Esophagus muscularis mucosa (tissue), 4 donors: ENCODE data around the gene IFT20. TPM values are rescaled to one million over a fixed set of nuclear protein-coding genes. Genes with fewer than 3 reads are reported as not detected.
A peak's percentile ranks its signal among the peaks of the same experiment; 100 is the strongest.

ENCODE experiments used
- DNase-seq: peaks from one replicate; pipeline ENCODE4 v3.0.0-alpha.2; 2017; ENCODE audit errors: extremely low spot score
- H3K27ac ChIP-seq, 4 donors: fragments of 200-600 bp; sonication (generic); replicated peaks in 1 of 4; 1 replicate in 3 of 4; 2 replicates in 1 of 4; pipeline ENCODE4 v1.5.1; 2016 to 2019; ENCODE audit warnings: mild to moderate bottlenecking in 1 of 4
- H3K27me3 ChIP-seq, 4 donors: fragments of 200-600 bp; sonication (generic); one replicate each; pipeline versions ENCODE4 v1.5.1 to v1.6.0; 2016 to 2019
- H3K36me3 ChIP-seq, 4 donors: fragments of 200-600 bp; sonication (generic); one replicate each; pipeline ENCODE4 v1.5.1; 2016 to 2019
- H3K4me1 ChIP-seq, 4 donors: fragments of 200-600 bp; sonication (generic); one replicate each; pipeline ENCODE4 v1.5.1; 2016 to 2019
- H3K4me3 ChIP-seq, 4 donors: fragments of 200-600 bp; sonication (generic); 1 replicate in 2 of 4; 2 replicates in 2 of 4; pipeline ENCODE4 v1.5.1; 2016 to 2019; ENCODE audit warnings: mild to moderate bottlenecking in 4 of 4, moderate library complexity in 1 of 4
- H3K9me3 ChIP-seq, 4 donors: fragments of 200-600 bp; sonication (generic); 1 replicate in 3 of 4; 2 replicates in 1 of 4; pipeline ENCODE4 v1.5.1; 2016 to 2019
- CTCF ChIP-seq, 3 experiments: fragments of 200-600 bp in 2 of 3; fragments of 450-650 bp in 1 of 3; sonication (generic) in 2 of 3; IDR thresholded peaks; one replicate each; pipeline ENCODE4 v1.5.1; 2017 to 2019; ENCODE audit warnings: antibody characterized with exemption in 3 of 3, mild to moderate bottlenecking in 2 of 3, moderate library complexity in 1 of 3
- EP300 ChIP-seq: sonication (generic); formaldehyde crosslinking; IDR thresholded peaks from one replicate; pipeline ENCODE4 v1.6.1; 2017; ENCODE audit warnings: antibody characterized with exemption
- POLR2A ChIP-seq: fragments of 450-650 bp; IDR thresholded peaks from one replicate; pipeline ENCODE4 v1.6.1; 2017; ENCODE audit warnings: antibody characterized with exemption, moderate library complexity, mild to moderate bottlenecking, low read depth
- POLR2AphosphoS5 ChIP-seq, 2 donors: sonication (generic); formaldehyde crosslinking; IDR thresholded peaks; one replicate each; pipeline ENCODE4 v1.6.1; 2017; ENCODE audit warnings: antibody characterized with exemption in 2 of 2
- WGBS: methylation state at CpG from one replicate; pipeline ENCODE4 v1.1.5; 2018; 5-methylcytosine and 5-hydroxymethylcytosine counted together
- intact Hi-C: fragments of 100-400 bp; cut with DNase I; formaldehyde crosslinking; loops from one replicate; pipeline ENCODE4 v1.15.1; 2023
- total RNA-seq, 4 donors: library from RNA; depleted of rRNA; stranded (reverse); fragments of >200 nt; gene quantifications; one replicate each; pipeline versions ENCODE4 v1.1.0 to v1.2.1, GENCODE V29; 2016

IFT20 gene
- total RNA-seq, 4 donors from 2014 or later: 41.3 to 63.5 (median 47.0) TPM

DNA sequence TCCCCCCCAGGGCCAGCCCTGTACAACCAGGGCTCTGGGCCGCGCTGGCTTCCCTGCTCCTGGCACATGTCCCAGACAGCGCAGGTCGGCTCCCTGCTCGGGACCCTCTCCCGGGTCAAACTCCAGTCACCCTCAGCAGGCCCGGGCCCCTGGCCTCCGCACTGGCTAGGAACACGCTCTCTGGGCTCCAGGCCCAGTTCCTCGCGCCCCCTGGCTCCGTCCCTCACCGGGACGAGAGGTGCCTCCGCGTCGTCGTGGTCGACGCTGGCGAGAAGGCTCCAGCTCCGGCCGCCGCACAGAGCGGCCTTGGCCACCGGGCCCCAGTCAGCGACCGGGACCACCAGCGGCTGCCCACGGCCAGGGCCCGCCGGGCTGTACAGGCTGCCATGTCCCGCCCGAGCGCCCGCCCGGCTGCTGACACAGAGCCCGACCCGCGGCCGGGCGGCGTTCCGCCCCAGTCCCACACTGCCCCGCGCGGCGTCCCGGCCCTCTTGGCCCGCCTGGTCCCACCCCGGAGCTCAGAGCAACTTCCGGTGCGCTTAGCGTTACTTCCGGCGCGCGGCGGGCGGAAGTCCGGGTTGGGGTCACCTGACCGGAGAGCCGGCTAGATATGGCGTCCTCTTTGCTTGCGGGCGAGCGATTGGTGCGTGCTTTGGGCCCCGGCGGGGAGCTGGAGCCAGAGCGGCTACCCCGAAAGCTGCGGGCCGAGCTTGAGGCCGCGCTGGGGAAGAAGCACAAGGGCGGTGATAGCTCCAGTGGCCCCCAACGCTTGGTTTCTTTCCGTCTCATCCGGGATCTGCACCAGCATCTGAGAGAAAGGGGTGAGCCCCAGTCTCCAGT, 22.0 kb upstream of the IFT20 start, which contains the start of gene POLDIP2:
Gene POLDIP2, minus strand, starts transcription at position 467 of the 840 bp plus-strand sequence. Its CDS starts 79 bp downstream, at position 388.
- TF ChIP-seq CTCF (IDR thresholded peaks at IDR 0.05) (peak in 1 of 3 experiments; percentile 38), POLR2A (peak; percentile 93), POLR2AphosphoS5 (IDR thresholded peaks at IDR 0.05) (peak; percentile 93 to 99), EP300 (no peak)
- intact Hi-C loops: no loop called here
- no peaks in the 10 kb centered on the region for H3K9me3 ChIP-seq
- H3K27ac ChIP-seq: peak within 1 kb of the TSS; percentile 86 to 95 (median 95)
- no peaks in the 10 kb centered on the region for H3K27me3 ChIP-seq
- peaks cover 51 to 70% (median 61%) of the 10 kb centered on the region in 4 donors for H3K36me3 ChIP-seq
- DNase-seq: peak; percentile 99
- WGBS: 0% methylated on average over 9 of the region's 80 CpGs
- H3K4me1 ChIP-seq: peaks cover 21 to 37% (median 29%) of the 10 kb centered on the region in 4 donors
- H3K4me3 ChIP-seq: peak within 1 kb of the TSS; percentile 92 to 99 (median 94)

DNA sequence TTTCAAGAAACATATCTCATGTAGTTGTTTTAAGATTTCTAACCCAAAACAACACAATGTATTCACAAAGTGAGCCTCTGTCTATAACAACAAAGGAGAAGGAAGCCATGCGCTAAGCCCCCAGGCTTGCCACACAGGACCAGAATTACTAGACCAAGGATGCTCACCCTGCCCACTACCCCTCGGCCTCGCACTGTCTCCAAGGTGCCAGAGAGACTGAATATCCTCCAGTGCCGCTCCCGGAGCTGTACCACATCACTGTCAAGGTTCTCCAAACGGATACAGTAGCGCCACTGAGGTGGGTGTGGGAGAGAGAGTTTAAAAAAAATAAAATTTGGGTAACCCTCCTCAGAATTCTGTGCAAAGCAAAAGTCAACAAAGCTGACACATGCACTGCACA, 15.0 kb upstream of the IFT20 start:
- Histone ChIP-seq H3K4me1 (peaks cover 9 to 18% (median 15%) of the 10 kb centered on the region in 4 donors), H3K36me3 (peaks cover 67 to 100% (median 96%) of the 10 kb centered on the region in 4 donors), H3K27ac (no peak overlapping the region), H3K9me3 (no peaks in the 10 kb centered on the region), H3K27me3 (no peaks in the 10 kb centered on the region), H3K4me3 (no peak overlapping the region)
- intact Hi-C loops: no loop called here
- 92% methylated on average over 7 of the region's 7 CpGs for WGBS
- TF ChIP-seq CTCF (IDR thresholded peaks at IDR 0.05) (no peak), EP300 (no peak), POLR2AphosphoS5 (IDR thresholded peaks at IDR 0.05) (no peak), POLR2A (no peak)
- DNase-seq: no peak

DNA sequence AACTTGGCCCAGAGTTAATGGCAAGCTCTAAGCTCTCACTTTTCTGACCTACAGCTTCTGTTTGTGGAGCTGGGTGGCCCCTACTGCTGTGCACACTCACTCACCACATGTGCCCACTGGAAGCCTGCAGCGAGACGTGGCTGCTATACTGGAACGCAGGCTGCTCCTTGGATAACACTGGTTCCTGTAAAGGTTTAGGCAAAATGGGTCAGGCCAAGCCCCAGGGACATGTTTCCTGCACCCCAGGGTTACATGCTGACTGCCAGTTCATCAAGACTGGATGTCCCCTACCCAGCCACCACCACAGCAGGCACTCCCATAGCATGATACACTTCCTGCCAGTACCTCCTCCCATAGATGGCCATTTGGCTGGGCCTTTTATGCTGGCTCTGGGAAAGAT, 13.7 kb upstream of the IFT20 start:
- TF ChIP-seq EP300 (no peak), CTCF (IDR thresholded peaks at IDR 0.05) (no peak), POLR2AphosphoS5 (IDR thresholded peaks at IDR 0.05) (no peak), POLR2A (no peak)
- Histone ChIP-seq H3K27me3 (no peaks in the 10 kb centered on the region), H3K4me3 (no peak overlapping the region), H3K4me1 (peaks cover 9 to 17% (median 12%) of the 10 kb centered on the region in 4 donors), H3K27ac (no peak overlapping the region), H3K9me3 (no peaks in the 10 kb centered on the region), H3K36me3 (peaks cover 68 to 100% (median 98%) of the 10 kb centered on the region in 4 donors)
- intact Hi-C loops: no loop called here
- DNase-seq: no peak
- WGBS: 70% methylated on average over 2 of the region's 3 CpGs

GRCh38 chr17:28347261-28347891, 12.1 kb upstream of the IFT20 start:
- no peak for DNase-seq
- Histone ChIP-seq H3K4me1 (peaks cover 9 to 17% (median 12%) of the 10 kb centered on the region in 4 donors), H3K27ac (peak overlapping the region in 2 of 4 donors; percentile 29 to 39), H3K9me3 (no peaks in the 10 kb centered on the region), H3K4me3 (no peak overlapping the region), H3K27me3 (no peaks in the 10 kb centered on the region), H3K36me3 (peaks cover 60 to 100% (median 98%) of the 10 kb centered on the region in 4 donors)
- TF ChIP-seq POLR2AphosphoS5 (IDR thresholded peaks at IDR 0.05): no peak
- whole genome bisulfite sequencing: 74% methylated on average over 8 of the region's 8 CpGs
- intact Hi-C loops: no loop called here

GRCh38 chr17:28346746-28347246, 11.5 kb upstream of the IFT20 start:
- Histone ChIP-seq H3K9me3 (no peaks in the 10 kb centered on the region), H3K36me3 (peaks cover 60 to 100% (median 98%) of the 10 kb centered on the region in 4 donors), H3K4me1 (peaks cover 9 to 17% (median 12%) of the 10 kb centered on the region in 4 donors), H3K4me3 (no peak overlapping the region), H3K27ac (peak overlapping the region in 1 of 4 donors; percentile 8), H3K27me3 (no peaks in the 10 kb centered on the region)
- no peak for TF ChIP-seq EP300
- peak in 1 of 3 experiments; percentile 12 for TF ChIP-seq CTCF (IDR thresholded peaks at IDR 0.05)
- WGBS: 73% methylated on average over 7 of the region's 7 CpGs
- intact Hi-C loops: no loop called here
- no peak for DNase-seq
